ENCODE results near the gene TMEM18. TPM values are rescaled to one million over a fixed set of nuclear protein-coding genes. Genes with fewer than 3 reads are reported as not detected.

Gene TMEM18
- total and polyA plus RNA-seq, 2 of the 13 experiments (the other 11 are each of a cell fraction or from before 2014, with no cell fraction given): 45.9 to 49.4 TPM

DNA sequence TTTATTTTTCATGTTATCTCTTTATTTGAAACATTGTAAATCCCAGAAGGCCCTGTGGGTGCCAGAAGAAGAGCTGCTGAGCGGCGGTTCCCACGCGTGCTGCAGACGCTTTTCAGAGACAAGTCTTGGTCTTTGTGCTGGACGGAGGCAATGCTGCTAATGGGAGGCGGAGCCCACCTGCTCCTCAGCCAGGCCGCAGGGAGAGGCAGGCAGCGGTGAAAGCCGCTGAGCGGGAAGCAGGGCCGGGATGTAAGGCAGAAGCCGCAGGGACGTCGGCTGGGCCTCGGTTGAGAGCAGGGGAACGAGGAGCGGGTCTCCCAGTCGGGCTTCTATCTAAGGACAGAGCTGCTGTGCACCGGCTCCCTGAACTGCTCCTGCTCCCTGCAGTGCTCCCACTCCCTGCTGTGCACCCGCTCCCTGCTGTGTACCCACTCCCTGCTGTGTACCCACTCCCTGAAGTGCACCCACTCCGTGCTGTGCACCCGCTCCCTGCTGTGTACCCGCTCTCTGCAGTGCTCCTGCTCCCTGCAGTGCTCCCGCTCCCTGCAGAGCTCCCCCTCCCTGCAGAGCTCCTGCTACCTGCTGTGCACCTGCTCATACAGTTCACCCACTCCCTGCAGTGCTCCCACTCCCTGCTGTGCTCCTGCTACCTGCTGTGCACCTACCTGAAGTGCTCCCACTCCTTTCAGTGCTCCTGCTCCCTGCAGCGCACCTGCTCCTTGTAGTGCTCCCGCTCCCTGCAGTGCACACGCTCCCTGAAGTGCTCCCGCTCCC is 16.4 kb downstream of the TMEM18 start:
- no peaks in the 10 kb centered on the region for H3K4me1 ChIP-seq (ENCODE audit: insufficient read depth, low read length)
- WGBS (ENCODE audit: low lambda C conversion rate): 49% methylated on average over 29 of the region's 29 CpGs
- no peak overlapping the region for H3K4me3 ChIP-seq (replicated peaks in 1 of 3; ENCODE audit: insufficient read depth in 1 of 3, low read depth in 2 of 3, low read length in 3 of 3)
- POLR2A ChIA-PET: no interaction called here
- no peaks in the 10 kb centered on the region for H3K9me3 ChIP-seq (ENCODE audit: low read length)
- no peak overlapping the region for H3K9ac ChIP-seq (ENCODE audit: insufficient read depth, low read depth, low read length)
- no peak overlapping the region for H3K4me2 ChIP-seq (ENCODE audit: low read depth, low read length)
- H2AFZ ChIP-seq (ENCODE audit: low read length): no peak overlapping the region
- peak; percentile 47 for ATAC-seq
- H4K20me1 ChIP-seq (ENCODE audit: insufficient read depth, low read length): no peaks in the 10 kb centered on the region
- no peaks in the 10 kb centered on the region; a peak in 1 of 5 replicates for H3K36me3 ChIP-seq (replicated peaks in 1 of 2; ENCODE audit: control insufficient read depth in 1 of 2, insufficient read depth in 2 of 2, low read length in 2 of 2)
- H3K27me3 ChIP-seq (ENCODE audit: control insufficient read depth in 1 of 2, insufficient read depth in 2 of 2, low read length in 2 of 2): peaks cover 2 to 12% of the 10 kb centered on the region in 2 experiments; a peak in 3 of 5 replicates
- TF ChIP-seq MTF1 (CRISPR knock-in tag; IDR thresholded peaks at IDR 0.05) (no peak), GLI4 (CRISPR knock-in tag; IDR thresholded peaks at IDR 0.05; ENCODE audit: borderline replicate concordance) (no peak), ZNF816 (CRISPR knock-in tag; IDR thresholded peaks at IDR 0.05; ENCODE audit: borderline replicate concordance) (no peak), KLF13 (CRISPR knock-in tag; IDR thresholded peaks at IDR 0.05) (0 out of 2 replicates have a peak, but pooled peaks have one; percentile 36), NONO (IDR thresholded peaks at IDR 0.05) (no peak), NONO (CRISPR knock-in tag; conservative IDR thresholded peaks at IDR 0.05) (no peak), KDM3A (CRISPR knock-in tag; IDR thresholded peaks at IDR 0.05; ENCODE audit: low read depth) (no peak), RFX3 (CRISPR knock-in tag; IDR thresholded peaks at IDR 0.05) (no peak), DNMT1 (CRISPR knock-in tag; IDR thresholded peaks at IDR 0.05) (no peak), MIXL1 (CRISPR knock-in tag; IDR thresholded peaks at IDR 0.05) (no peak), ZNF780A (CRISPR knock-in tag; IDR thresholded peaks at IDR 0.05) (no peak), MXI1 (IDR thresholded peaks at IDR 0.05; ENCODE audit: borderline replicate concordance, low read depth, low read length) (no peak), ZNF775 (CRISPR knock-in tag; IDR thresholded peaks at IDR 0.05; ENCODE audit: borderline replicate concordance) (no peak), SETDB1 (CRISPR knock-in tag; IDR thresholded peaks at IDR 0.05; ENCODE audit: borderline replicate concordance) (no peak), ZNF263 (CRISPR knock-in tag; IDR thresholded peaks at IDR 0.05) (peak; percentile 97)
- FAIRE-seq: no peak
- in situ Hi-C loops (cut with HindIII; ENCODE audit: extremely low pct_ligation_motif_present, low pct_unique_long_range_greater_than_20kb): no loop called here
- intact Hi-C loops (cut with micrococcal nuclease; ENCODE audit: unreplicated experiment): no loop called here
- CTCF ChIA-PET (ENCODE audit: low intra/inter-chr PET ratio, low total read pairs): no interaction called here
- no peak for DNase-seq (ENCODE audit: low spot score)
- H3K79me2 ChIP-seq (ENCODE audit: insufficient read depth, low read length): no peaks in the 10 kb centered on the region
- no TSS peak for BruUV-seq (replicated peaks)
- no peak overlapping the region for H3K27ac ChIP-seq (ENCODE audit: extremely low read length, insufficient read depth, low read length)

Measured in HepG2 (cell line).